Esophagus squamous epithelium (tissue), 4 donors: ENCODE measurements around the gene SPN.
"Not testable (repeated sequence)": the region's sequence is repeated elsewhere in the genome, so short reads cannot be mapped to it uniquely, and the experiment has no call there.

Experiments
- CTCF ChIP-seq, 6 experiments: fragments of 450-650 bp in 4 of 6; fragments of 200-600 bp in 2 of 6; sonication (generic) in 2 of 6; IDR thresholded peaks; one replicate each; pipeline ENCODE4 v1.5.1; 2016 to 2019; ENCODE audit warnings: antibody characterized with exemption in 6 of 6, mild to moderate bottlenecking in 4 of 6, moderate library complexity in 4 of 6
- POLR2A ChIP-seq, 4 donors: fragments of 450-650 bp; IDR thresholded peaks; one replicate each; pipeline ENCODE4 v1.6.1; 2017; ENCODE audit warnings: antibody characterized with exemption in 4 of 4, mild to moderate bottlenecking in 4 of 4, moderate library complexity in 3 of 4

GRCh38 chr16:29667322-29667610 lies 4.2 kb downstream of the SPN start:
- not testable (repeated sequence) for TF ChIP-seq POLR2A, CTCF (IDR thresholded peaks at IDR 0.05)
